HG03460 (cell line): Measurements from ENCODE around the gene SYNE2.
"Not testable (repeated sequence)": the region's sequence is repeated elsewhere in the genome, so short reads cannot be mapped to it uniquely, and the experiment has no call there.

ENCODE experiments used
- ATAC-seq: cut with Tn5 transposase; IDR thresholded peaks from one replicate; pipeline ENCODE4 v1.9.1; 2021; ENCODE audit not compliant: unreplicated experiment

Gene SYNE2

GRCh38 chr14:64008016-64008415 lies 155.2 kb downstream of the SYNE2 start:
- no peak for ATAC-seq

GRCh38 chr14:64012003-64012402 lies 159.2 kb downstream of the SYNE2 start:
- ATAC-seq, result no peak

GRCh38 chr14:64012720-64013119 lies 159.9 kb downstream of the SYNE2 start:
- no peak for ATAC-seq

GRCh38 chr14:64025479-64025878 lies 172.7 kb downstream of the SYNE2 start:
- no peak for ATAC-seq

GRCh38 chr14:64026600-64026999 lies 173.8 kb downstream of the SYNE2 start:
- no peak for ATAC-seq

- no peak for ATAC-seq
Observed at GRCh38 chr14:64035143-64035542, 182.3 kb downstream of the SYNE2 start.

GRCh38 chr14:64037869-64038745 lies 185.3 kb downstream of the SYNE2 start:
- not testable (repeated sequence) for ATAC-seq

GRCh38 chr14:64038841-64039542 lies 186.2 kb downstream of the SYNE2 start:
- no peak for ATAC-seq

GRCh38 chr14:64040044-64040443 lies 187.2 kb downstream of the SYNE2 start:
- no peak for ATAC-seq

GRCh38 chr14:64043296-64043695 lies 190.5 kb downstream of the SYNE2 start:
- not testable (repeated sequence) for ATAC-seq

- no peak for ATAC-seq
Observed at GRCh38 chr14:64045091-64045490, 192.3 kb downstream of the SYNE2 start.

- ATAC-seq, result no peak
Observed at GRCh38 chr14:64049616-64050381, 197.0 kb downstream of the SYNE2 start.

GRCh38 chr14:64053694-64054669 lies 201.2 kb downstream of the SYNE2 start:
- no peak for ATAC-seq

GRCh38 chr14:64059454-64060198 lies 206.8 kb downstream of the SYNE2 start:
- ATAC-seq, result no peak

- ATAC-seq, result no peak
Observed at GRCh38 chr14:64060199-64060545, 207.4 kb downstream of the SYNE2 start.

- ATAC-seq, result no peak
Observed at GRCh38 chr14:64060648-64061096, 207.9 kb downstream of the SYNE2 start.

GRCh38 chr14:64061115-64061514 lies 208.3 kb downstream of the SYNE2 start:
- ATAC-seq, result no peak

GRCh38 chr14:64061706-64062105 lies 208.9 kb downstream of the SYNE2 start:
- no peak for ATAC-seq

GRCh38 chr14:64062381-64063115 lies 209.7 kb downstream of the SYNE2 start:
- no peak for ATAC-seq
